Activated CD8-positive, alpha-beta T cell treated with anti-CD3 and anti-CD28 coated beads for 36 hours (primary cell): ENCODE measurements around the gene CPXM2. TPM values are rescaled to one million over a fixed set of nuclear protein-coding genes. Genes with fewer than 3 reads are reported as not detected.

Experiments used
- ATAC-seq: fragments of 200-7000 bp; cut with Tn5 transposase; one replicate; pipeline ENCODE4 v1.10.0; 2021; ENCODE audit warnings: mild to moderate bottlenecking, moderate library complexity
- CTCF ChIA-PET: fragments of 350-600 bp; sonication (Branson Sonifier 250); formaldehyde crosslinking; loops from one replicate; lab custom pipeline; 2021; ENCODE audit warnings: antibody characterized with exemption; lab: Charles Lee
- POLR2A ChIA-PET: fragments of 350-600 bp; sonication (Branson Sonifier 250); formaldehyde crosslinking; loops from one replicate; lab custom pipeline; 2021; ENCODE audit warnings: antibody characterized with exemption; lab: Charles Lee
- DNase-seq: peaks from one replicate; pipeline ENCODE4 v3.0.0-alpha.2; 2020
- H3K27ac Mint-ChIP-seq: one replicate; pipeline ENCODE4 v1.8.0; 2021; ENCODE audit warnings: mild to moderate bottlenecking, mixed read lengths
- H3K27me3 Mint-ChIP-seq: one replicate; pipeline ENCODE4 v1.8.0; 2021; ENCODE audit warnings: mixed read lengths
- H3K36me3 Mint-ChIP-seq: one replicate; pipeline ENCODE4 v1.8.0; 2021; ENCODE audit warnings: low read depth, mixed read lengths
- H3K4me1 Mint-ChIP-seq: one replicate; pipeline ENCODE4 v1.8.0; 2021; ENCODE audit warnings: low read depth, mixed read lengths
- H3K4me3 Mint-ChIP-seq: one replicate; pipeline ENCODE4 v1.8.0; 2021; ENCODE audit warnings: mild to moderate bottlenecking, moderate library complexity, mixed read lengths
- H3K9me3 Mint-ChIP-seq: one replicate; pipeline ENCODE4 v1.8.0; 2021; ENCODE audit warnings: mixed read lengths
- CTCF ChIP-seq: fragments of 200-600 bp; IDR thresholded peaks from one replicate; pipeline ENCODE4 v1.8.0; 2022; ENCODE audit warnings: antibody characterized with exemption, mild to moderate bottlenecking
- intact Hi-C: fragments of 100-400 bp; cut with micrococcal nuclease; formaldehyde crosslinking; loops from one replicate; pipeline ENCODE4 v1.10.0; 2022
- total RNA-seq, 2 experiments: library from RNA; stranded (reverse); gene quantifications; one replicate each; pipeline ENCODE4 v1.2.3, GENCODE V29; 2021

CPXM2 gene
- total RNA-seq, 2 experiments from 2014 or later = not detected

- ChIA-PET POLR2A (no interaction called here), CTCF (no interaction called here)
- Mint-ChIP-seq H3K9me3 (peaks cover 5% of the 10 kb centered on the region), H3K27me3 (no peaks in the 10 kb centered on the region), H3K4me1 (no peaks in the 10 kb centered on the region), H3K4me3 (no peak overlapping the region), H3K36me3 (no peaks in the 10 kb centered on the region), H3K27ac (no peak overlapping the region)
- intact Hi-C loops = no loop called here
- DNase-seq = no peak
- no peak for ATAC-seq
- no peak for TF ChIP-seq CTCF
Measured at GRCh38 chr10:123729523-123729922, 162.1 kb downstream of the CPXM2 start.

GRCh38 chr10:123726836-123727235, 164.8 kb downstream of the CPXM2 start:
- POLR2A ChIA-PET = no interaction called here
- no peak overlapping the region for H3K4me3 Mint-ChIP-seq

GRCh38 chr10:123726381-123726780, 165.2 kb downstream of the CPXM2 start:
- POLR2A ChIA-PET = no interaction called here
- no peak for ATAC-seq
- no peak for TF ChIP-seq CTCF
- no peaks in the 10 kb centered on the region for H3K4me1 Mint-ChIP-seq
- H3K27ac Mint-ChIP-seq = no peak overlapping the region
- CTCF ChIA-PET = no interaction called here
- no peaks in the 10 kb centered on the region for H3K27me3 Mint-ChIP-seq
- H3K4me3 Mint-ChIP-seq = no peak overlapping the region
- no peak for DNase-seq
- H3K36me3 Mint-ChIP-seq = no peaks in the 10 kb centered on the region
- H3K9me3 Mint-ChIP-seq = no peaks in the 10 kb centered on the region
- intact Hi-C loops = no loop called here

More at GRCh38 chr10:123726836-123727235, 164.8 kb downstream of the CPXM2 start:
- ATAC-seq (no peak), DNase-seq (no peak)
- intact Hi-C loops = no loop called here
- Mint-ChIP-seq H3K4me1 (no peaks in the 10 kb centered on the region), H3K9me3 (no peaks in the 10 kb centered on the region), H3K36me3 (no peaks in the 10 kb centered on the region), H3K27ac (no peak overlapping the region), H3K27me3 (no peaks in the 10 kb centered on the region)
- CTCF ChIA-PET = no interaction called here
- no peak for TF ChIP-seq CTCF

- Mint-ChIP-seq H3K27ac (no peak overlapping the region), H3K4me3 (no peak overlapping the region)
Measured at GRCh38 chr10:123724747-123725146, 166.9 kb downstream of the CPXM2 start.

GRCh38 chr10:123722351-123722750, 169.3 kb downstream of the CPXM2 start:
- DNase-seq = no peak
- Mint-ChIP-seq H3K27me3 (peaks cover 1% of the 10 kb centered on the region), H3K4me3 (no peak overlapping the region), H3K36me3 (no peaks in the 10 kb centered on the region), H3K4me1 (no peaks in the 10 kb centered on the region), H3K27ac (no peak overlapping the region), H3K9me3 (peaks cover 3% of the 10 kb centered on the region)
- ATAC-seq = no peak
- intact Hi-C loops = no loop called here
- TF ChIP-seq CTCF = no peak
- ChIA-PET CTCF (no interaction called here), POLR2A (no interaction called here)

More at GRCh38 chr10:123724747-123725146, 166.9 kb downstream of the CPXM2 start:
- no peak for TF ChIP-seq CTCF
- Mint-ChIP-seq H3K4me1 (no peaks in the 10 kb centered on the region), H3K36me3 (no peaks in the 10 kb centered on the region), H3K27me3 (peaks cover 1% of the 10 kb centered on the region), H3K9me3 (no peaks in the 10 kb centered on the region)
- DNase-seq (no peak), ATAC-seq (no peak)
- intact Hi-C loops = no loop called here
- CTCF ChIA-PET = no interaction called here
- POLR2A ChIA-PET = no interaction called here
